DMS114 treated with DMSO at 0.1 percent for 48 hours (cell line): ENCODE results near the gene RHBDL3.
"Not testable (repeated sequence)": the region's sequence is repeated elsewhere in the genome, so short reads cannot be mapped to it uniquely, and the experiment has no call there.

ENCODE experiments used
- DNase-seq: peaks from one replicate; lab custom pipeline; 2025; ENCODE audit not compliant: unreplicated experiment; lab: John Stamatoyannopoulos, UW

The RHBDL3 gene, protein sequence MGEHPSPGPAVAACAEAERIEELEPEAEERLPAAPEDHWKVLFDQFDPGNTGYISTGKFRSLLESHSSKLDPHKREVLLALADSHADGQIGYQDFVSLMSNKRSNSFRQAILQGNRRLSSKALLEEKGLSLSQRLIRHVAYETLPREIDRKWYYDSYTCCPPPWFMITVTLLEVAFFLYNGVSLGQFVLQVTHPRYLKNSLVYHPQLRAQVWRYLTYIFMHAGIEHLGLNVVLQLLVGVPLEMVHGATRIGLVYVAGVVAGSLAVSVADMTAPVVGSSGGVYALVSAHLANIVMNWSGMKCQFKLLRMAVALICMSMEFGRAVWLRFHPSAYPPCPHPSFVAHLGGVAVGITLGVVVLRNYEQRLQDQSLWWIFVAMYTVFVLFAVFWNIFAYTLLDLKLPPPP

GRCh38 chr17:32265192-32265923 lies at the start of gene RHBDL3:
TSS of gene RHBDL3 (plus strand) at chr17:32265832. CDS start at chr17:32266190, 358 bp downstream.
- DNase-seq, result no peak

DNA sequence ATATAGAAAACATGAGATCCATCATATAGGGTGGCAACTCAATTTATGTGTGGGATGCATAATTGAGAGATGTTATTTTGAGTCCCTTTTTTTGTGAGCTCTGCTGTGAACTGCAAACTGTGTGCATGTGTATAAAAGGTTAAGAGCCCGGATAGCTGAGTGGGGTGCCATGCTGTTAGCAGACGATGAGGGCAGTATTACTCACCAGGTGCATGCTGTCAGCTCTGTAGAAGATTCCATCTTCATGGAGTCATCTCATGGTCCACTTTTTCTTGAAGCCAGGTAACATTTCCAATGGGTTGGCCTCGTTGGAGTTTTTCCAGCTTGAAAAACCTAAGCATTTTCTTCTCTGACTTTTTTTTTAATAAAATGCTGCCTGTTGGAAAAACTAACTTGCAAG lies 43.0 kb upstream of the RHBDL3 start:
- no peak for DNase-seq

DNA sequence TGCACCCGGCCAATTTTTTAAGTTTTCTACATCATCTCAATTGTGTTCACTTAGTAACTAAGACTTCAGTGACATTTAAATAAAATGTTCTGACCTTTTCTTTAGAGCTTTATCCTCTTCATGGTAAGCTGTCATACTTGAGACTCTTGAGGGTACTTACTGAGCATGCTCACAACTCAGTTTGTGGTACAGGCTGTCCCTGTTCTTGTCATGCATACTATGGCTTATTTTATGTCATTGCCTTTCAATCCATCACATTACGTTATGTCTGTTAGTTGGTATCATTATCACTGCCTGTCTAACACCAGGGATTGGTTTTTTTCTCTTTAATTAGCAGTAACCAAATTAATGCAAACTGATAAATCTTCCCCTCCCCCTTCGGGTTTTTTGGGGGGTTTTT lies 41.9 kb upstream of the RHBDL3 start:
- no peak for DNase-seq

- DNase-seq, result no peak
Measured at GRCh38 chr17:32226886-32227285, 38.7 kb upstream of the RHBDL3 start.

GRCh38 chr17:32227910-32228309 lies 37.7 kb upstream of the RHBDL3 start:
- no peak for DNase-seq

DNA sequence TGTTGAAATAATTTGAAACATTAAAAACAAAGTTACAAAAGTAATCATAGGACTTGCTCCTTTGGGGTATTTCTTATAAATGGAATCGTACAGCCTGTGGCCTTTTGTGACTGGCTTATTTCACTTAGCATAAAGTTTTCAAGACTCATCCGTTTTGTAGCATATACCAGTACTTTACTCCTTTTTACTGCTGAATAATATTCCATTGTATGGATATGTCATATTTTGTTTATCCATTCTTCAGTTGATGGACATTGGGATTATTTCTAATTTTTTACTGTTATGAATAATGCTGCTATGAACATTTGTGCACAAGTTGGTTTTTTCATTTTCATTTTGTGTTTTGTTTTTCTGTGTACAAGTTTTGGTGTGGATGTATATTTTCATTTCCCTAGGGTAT lies 30.0 kb upstream of the RHBDL3 start:
- DNase-seq, result no peak

DNA sequence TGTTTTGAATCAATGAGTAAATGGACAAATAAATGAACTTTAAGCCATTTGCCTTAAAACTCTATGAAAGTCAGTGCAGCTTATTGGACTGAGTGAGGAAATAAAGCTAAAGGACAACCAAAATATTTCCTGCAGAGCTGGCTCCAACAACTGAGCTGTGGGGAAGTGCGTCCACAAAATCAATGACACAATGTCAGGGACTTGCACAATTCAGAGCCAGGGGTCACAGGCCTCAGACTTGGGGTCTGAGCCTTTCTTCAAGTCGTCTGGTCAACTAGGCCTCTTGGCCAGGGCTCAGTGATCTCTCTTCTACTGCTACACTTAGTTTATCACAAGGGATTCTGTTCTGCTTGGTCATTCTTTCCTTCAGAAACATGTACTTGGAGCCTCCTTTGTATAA lies 26.2 kb upstream of the RHBDL3 start:
- no peak for DNase-seq

DNA sequence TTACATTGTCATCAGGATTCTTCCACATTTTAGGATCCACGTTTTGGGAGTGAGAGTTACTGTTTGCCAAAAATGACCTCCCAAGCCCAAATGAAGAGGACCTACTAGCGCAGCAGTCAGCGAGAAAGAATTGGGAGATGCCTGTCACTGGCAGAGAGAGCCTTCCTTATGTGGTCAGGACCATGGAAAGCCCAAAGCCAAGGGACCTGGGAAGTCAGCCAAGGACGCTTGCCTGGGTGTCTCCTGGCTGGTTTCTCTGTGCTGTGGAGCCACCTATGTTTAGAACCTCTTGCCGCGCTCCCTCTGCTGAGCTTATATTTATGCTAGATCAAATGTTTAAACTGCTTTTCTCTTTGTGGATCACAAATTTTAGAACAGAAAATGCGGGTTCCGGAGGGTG lies 24.9 kb upstream of the RHBDL3 start:
- no peak for DNase-seq

GRCh38 chr17:32241640-32242039 lies 24.0 kb upstream of the RHBDL3 start:
- DNase-seq, result no peak

DNA sequence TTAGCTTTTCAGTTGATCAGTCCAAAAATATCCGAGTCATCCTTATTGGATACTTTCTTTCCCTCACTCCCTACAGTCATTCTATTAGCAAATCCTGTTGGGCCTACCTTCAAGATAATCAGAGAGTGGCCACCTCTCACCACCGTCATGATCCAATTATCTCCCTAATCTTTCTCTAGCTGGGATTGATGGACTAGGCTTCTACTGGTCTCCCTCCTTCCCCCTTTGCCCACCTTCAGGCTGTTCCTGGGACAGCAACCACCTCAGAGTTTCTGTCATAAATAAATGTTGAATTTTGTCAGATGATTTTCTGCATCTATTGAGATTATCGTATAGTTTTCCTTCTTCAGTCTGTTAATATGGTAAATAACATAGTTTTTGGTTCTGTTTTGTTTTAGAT lies 16.2 kb upstream of the RHBDL3 start:
- DNase-seq, result no peak

GRCh38 chr17:32253117-32253611 lies 12.5 kb upstream of the RHBDL3 start:
- DNase-seq, result peak; percentile 35

GRCh38 chr17:32256012-32256700 lies 9.5 kb upstream of the RHBDL3 start:
- no peak for DNase-seq

DNA sequence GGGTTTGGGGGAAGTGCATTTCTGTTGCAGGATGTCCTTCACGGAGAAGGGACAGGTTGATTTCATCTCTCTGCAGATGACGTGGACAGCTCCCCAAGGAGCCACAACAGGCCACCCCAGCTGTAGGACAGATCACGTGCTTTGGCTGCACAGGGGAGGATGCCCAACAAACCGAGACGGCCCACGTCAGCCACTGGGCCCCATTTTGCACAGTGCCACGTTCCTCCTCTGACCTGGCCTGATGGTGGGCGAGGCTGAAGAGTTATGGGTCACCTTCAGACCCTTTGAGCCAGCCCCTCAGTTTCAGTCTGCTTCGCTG lies 9.0 kb upstream of the RHBDL3 start:
- DNase-seq, result no peak

GRCh38 chr17:32258383-32259140 lies 7.1 kb upstream of the RHBDL3 start:
- no peak for DNase-seq

GRCh38 chr17:32259586-32259985 lies 6.0 kb upstream of the RHBDL3 start:
- DNase-seq, result no peak

DNA sequence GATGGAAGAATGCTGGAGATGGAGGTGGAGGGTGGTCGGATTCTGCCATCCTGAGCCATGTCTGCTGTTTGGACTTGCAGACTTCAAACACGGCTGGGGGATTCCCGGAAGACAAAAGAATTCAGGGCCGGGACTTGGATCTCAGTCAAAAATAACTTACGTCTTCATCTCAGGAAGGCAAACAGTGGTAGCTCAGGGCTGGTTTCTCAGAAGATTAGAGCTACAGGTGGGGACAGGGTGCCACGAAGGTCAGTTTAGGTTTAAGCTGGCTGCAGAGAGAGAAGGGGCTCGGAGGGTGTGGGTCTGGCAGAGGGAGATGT lies 4.3 kb upstream of the RHBDL3 start:
- no peak for DNase-seq

DNA sequence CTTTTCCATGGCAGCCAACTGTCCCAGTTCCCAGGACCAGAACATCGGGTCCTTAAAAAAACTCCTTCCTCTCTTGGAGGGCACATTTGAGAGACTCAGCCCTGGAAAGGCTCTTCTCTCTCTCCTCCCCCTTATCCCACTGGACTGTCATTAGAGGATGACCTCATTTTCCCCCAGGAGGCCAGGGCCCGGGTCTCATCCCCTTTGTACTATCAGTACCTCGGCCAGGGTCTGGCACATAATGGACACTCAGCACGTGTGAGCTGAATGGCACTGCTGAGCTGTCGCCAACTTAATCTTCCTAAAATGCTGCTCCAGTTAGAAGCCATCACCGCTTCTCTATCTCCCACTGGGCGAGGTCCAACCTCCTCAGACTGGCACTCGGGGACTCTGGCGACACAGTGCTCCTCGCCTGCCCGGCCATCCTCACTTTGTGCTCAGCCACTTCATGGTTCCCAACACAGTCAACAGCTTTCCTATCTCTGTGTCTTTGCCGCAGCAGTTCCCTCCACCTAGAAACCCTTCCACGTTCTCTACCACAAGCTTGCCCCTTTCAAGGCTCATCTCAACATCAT lies 3.6 kb upstream of the RHBDL3 start:
- no peak for DNase-seq

GRCh38 chr17:32263515-32263914 lies 2.1 kb upstream of the RHBDL3 start:
- DNase-seq, result not testable (repeated sequence)

- DNase-seq, result no peak
Measured at GRCh38 chr17:32264140-32264799, 1.4 kb upstream of the RHBDL3 start.

- DNase-seq, result no peak
Measured at GRCh38 chr17:32264823-32265191, 825 bp upstream of the RHBDL3 start.

DNA sequence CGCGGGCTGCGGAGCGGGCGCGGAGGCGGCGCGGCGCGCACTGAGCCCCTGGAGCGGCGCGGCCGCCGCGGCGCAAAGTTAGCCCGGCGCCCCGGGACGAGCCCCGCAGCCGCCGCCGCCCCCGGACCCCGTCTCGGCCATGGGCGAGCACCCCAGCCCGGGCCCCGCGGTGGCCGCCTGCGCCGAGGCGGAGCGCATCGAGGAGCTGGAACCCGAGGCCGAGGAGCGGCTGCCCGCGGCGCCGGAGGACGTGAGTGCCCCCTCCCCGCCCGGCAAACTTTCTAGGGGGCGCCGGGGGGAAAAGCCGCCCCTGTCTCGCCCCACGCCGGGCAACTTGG lies 388 bp downstream of the RHBDL3 start:
- no peak for DNase-seq
